Stimulated activated CD8-positive, alpha-beta memory T cell treated with anti-CD3 and anti-CD28 coated beads, Interleukin-7, amount 100 ng/mL, for 4 hours (primary cell): ENCODE measurements around the gene ABCA13.

Experiments used
- DNase-seq, 2 donors: peaks; one replicate each; pipeline ENCODE4 v3.0.0-alpha.2; 2020; ENCODE audit warnings: low read depth in 2 of 2

ABCA13 gene

DNA sequence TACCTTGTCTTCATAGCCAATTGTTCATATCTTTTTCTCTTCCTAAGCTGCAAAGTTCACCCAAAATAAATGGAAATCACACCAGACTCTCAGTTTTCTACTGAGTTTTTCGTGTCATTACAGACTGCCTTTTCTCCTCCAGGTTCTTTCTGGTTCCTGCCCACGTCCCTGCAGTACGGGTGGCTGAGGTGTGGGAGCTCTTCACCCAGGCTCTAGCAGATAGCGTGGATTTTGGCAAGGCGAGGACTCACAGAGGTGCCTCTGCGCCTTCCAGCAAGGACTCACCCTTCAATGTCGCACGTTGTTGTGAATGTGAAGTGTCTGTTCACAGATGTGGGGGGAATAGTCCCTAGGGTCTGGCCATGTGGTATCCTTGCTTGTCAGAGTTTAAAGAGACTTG is 71.6 kb downstream of the ABCA13 start:
- DNase-seq: no peak

DNA sequence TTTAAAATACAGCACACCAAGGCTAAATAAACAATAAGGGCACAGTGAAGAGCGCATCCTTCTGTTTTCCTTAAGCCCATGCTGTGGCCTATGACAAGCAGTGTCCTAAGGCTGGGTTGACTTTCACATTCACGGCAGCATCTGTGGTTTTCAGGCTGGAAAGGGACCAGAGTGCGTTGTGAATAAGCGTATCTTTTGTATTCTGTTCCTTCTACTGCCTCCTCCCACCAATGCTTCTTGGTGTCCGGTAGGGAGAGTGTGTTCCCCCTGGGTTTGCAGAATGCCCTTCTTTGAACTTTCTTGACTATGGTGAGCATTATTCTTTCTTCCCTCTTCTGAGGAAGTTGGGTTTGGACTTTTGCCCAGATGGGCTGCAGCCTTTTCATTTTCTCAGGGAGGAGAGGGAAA is 73.6 kb downstream of the ABCA13 start:
- DNase-seq: no peak

DNA sequence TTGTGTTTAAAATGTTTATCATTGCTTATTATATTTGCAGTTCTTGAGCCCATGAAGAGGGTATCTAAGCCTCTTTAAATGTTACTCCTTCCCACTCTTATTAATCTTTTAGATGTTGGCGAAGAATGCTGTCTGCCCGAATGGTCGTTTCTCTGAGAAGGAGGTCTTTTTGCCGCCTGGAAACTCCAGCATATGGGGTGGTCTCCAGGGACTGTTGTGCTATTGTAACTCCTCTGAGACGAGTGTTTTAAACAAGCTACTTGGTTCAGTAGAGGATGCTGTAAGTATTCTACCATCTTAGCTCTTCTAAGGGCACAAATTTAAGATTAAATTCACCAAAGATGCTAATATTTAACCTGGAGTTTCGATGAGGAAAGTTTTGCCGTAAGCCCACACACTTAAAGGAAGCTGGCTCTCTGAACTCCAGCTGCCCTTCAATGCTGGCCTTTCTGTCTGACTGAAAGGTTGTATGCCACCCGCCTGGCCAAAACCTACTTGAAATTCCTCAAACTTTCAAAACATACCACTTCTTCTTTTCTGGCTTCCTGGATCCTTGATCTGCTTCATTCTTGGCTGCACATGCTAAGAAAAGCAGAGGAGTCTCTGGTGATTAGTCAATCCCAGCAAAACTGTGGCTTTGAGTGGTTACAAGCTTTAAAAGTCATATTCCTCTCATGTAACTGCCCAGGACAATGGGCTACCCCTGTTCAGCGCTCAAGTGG is 74.7 kb downstream of the ABCA13 start:
- DNase-seq: no peak

DNA sequence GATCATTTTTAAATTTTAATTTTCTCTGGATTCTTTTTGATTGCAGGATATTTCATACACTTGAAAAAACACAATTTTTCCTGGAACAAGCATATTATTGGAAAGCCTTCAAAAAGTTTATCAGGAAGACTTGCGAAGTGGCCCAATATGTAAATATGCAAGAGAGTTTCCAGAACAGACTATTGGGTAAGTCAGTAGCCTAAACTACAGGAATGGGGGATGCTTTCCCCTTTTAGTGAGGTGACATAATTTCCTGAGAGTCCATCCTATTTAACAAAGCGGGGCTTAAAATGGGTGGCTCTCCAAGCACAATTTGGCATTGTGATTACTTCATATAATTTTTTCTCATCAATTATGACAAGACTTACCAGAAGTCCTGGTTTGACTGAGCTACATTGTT is 77.9 kb downstream of the ABCA13 start:
- DNase-seq: no peak

DNA sequence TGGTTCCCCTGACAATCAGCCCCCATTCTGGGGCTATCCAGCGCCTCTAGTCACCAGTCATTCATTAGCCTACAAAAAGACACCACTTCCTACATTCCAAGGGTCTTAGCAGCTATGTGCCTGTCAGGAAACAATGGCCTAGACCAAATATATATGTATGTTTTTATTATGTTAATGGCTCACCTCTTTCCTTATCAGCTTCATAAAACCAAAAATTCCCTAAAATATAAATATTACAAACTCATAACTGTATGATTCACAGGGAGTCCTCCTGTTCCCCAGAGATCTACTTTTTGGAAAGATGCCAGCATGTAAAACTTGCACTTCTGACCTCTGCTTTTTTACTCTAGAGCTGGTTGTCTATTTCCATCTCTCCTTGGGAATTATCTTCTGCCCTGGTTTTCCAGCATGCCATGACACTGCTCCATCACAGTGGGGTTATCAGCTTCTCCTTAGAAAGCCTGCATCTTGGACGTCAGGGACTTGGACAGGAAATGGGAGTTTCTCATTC is 79.2 kb downstream of the ABCA13 start:
- DNase-seq: no peak

DNA sequence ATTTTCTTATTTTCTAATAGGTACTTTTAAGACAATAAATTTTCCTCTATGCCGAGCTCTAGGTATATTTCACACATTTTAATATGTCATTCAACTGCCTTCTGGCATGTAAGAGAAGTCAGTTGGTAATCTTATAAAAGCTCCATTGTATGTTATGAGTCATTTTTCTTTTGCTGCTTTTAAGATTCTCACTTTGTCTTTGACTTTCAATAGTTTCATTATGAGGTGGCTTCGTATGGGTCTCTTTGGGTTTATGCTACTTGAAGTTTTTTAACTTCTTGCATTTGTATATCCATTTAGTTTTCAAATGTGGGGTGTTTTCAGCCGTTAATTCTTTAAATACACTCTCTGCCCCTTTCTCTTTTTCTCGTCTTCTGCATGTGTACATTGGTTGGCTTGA is 80.5 kb downstream of the ABCA13 start:
- DNase-seq: no peak

DNA sequence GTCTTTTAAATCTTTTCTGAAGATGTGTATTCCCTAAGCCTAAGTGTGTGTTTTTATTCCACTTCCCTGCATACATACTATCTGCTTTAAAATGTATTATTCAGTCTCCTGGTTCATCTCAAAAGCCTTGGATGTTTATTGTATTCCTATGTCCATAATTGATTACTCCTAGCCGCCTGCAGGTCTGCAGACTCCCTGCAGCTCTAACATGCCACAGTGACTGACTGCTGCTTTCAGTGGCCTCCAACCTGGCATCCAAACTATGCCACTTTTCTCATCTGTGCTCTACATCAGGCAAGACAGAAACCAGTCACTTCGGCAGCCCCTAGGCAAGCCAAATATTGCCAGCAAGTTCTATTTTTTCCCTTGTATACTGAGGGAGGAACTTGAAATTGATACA is 81.7 kb downstream of the ABCA13 start:
- no peak for DNase-seq

DNA sequence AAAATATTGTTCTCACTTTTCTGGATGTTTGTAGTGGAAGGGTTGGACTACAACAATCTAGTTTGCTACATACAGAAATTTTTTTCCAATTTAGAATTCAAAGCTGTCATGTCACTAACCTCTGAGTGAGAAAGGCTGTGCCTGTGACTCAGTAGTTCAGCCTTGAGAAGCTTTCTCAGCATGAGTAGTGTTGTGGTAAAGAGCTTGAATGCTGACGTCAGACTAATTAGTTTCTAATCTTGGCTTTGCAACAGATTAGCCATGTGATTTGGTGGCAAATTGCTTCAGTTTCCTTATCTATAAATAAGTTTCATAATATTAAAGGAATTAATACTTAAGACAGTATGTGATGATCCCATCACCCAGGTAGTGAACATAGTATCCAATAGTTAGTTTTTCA is 83.8 kb downstream of the ABCA13 start:
- no peak for DNase-seq

DNA sequence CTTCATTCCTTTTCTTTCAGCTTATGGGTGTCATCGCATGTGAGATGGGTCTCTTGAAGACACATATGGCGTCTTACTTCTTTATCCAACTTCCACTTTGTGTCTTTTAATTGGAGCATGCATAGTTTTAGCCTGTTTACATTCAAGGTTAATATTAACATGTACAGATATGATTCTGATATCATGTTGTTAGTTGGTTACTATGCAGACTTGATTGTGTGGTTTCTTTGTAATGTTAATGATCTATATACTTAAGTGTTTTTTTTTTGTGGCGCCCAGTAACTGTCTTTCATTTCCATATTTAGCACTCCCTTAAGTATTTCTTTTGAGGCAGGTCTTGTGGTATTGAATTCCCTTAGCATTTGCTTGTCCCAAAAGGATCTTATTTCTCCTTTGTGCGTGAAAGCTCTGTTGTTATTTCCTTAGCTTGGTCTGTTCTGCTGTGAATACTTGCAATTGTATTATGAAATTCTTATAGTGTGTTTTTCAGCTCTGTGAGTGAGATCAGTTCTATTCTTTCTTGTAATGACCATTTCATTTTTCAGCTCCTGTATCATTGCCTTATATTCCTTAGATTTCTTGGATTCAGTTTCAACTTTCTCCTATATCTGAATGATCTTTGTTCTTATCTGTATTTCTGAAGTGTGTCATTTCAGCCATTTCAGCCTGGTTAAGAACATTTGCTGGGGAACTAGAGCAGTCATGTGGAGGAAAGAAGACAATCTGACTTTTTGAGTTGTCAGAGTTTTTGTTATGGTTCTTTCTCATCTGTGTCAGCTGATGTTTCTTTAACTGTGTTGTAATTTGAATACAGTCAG is 88.4 kb downstream of the ABCA13 start:
- DNase-seq: no peak

DNA sequence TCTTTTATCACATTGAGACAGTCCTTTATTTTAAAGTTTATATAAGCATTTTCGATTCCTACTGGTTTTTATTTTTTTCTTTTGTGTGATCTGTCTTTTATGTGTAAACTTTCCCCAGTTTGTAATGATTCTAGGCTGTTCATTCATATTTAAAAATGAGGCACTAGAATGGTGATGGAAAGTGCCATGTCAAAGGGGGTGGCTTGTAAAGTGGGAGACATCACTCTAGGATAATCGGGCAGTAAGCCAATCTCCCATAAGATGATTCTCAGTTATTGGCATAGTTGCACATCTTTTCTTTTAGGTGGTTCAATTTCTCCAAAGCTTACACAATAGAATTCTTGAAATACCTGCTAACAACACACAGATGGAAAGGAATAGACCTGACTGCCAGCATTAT is 90.4 kb downstream of the ABCA13 start:
- no peak for DNase-seq

DNA sequence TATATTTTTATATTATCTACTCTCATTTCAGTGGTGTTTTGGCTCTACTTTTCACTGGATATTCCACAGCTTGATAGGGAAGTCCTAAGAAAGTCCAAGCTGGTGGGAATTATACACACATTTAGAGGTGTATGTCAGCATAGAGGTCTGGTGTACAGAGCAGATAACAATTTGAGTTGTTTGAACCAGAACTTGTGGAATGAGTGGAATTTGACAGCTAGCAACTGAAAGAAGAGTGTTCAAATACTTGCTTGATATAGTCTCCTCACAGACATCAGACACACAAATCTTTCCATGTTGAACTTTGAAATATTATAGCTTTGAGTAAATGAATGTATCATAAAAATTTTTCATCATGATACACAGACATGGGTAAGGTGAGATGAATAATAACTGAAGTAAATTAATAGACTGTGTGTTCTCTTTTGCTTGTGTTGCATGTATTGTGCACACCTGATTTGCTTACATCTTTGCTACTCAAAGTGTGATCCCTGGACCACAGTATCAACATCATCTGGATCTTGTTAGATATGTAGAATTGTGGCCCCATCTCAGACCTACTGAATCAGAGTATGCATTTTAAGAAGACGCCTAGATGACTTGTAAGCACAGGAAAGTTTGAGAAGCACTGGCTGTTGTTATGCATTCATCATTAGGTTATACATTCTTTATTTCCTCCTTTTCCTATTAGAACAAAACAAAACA is 91.5 kb downstream of the ABCA13 start:
- DNase-seq: no peak

DNA sequence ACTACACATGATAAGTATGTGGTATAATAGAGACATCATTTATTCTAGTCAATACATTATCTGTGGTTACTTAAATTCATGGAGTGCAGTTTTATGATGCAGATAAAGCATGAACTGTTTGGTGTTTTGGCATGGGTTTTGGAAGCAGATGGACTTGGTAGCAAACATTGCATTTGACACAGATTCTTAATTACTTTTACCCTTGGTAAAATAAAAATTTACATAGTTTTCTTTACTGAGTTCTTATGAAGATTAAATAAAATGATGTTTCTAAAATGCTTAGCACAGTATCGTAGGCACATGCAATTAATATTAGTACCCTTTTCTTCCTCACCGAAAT is 92.0 kb downstream of the ABCA13 start:
- DNase-seq: no peak

DNA sequence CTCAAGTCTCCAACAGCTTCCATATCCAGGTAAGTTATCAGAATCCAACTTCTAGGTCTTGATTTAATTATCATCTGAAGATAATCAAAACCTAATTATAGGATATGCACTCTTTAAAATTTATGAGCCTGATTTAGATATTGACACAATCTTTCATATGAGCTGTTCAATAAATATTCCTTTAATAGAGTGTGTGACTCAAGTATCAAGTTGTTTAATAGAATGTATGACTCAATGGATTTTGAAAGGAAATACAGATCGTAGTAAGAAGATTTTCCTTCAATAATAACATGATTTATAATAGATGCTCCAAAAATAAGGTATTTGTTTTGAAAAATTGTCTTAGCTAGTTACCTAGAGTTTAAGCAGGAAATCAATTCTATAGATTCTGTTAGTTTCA is 97.8 kb downstream of the ABCA13 start:
- no peak for DNase-seq

DNA sequence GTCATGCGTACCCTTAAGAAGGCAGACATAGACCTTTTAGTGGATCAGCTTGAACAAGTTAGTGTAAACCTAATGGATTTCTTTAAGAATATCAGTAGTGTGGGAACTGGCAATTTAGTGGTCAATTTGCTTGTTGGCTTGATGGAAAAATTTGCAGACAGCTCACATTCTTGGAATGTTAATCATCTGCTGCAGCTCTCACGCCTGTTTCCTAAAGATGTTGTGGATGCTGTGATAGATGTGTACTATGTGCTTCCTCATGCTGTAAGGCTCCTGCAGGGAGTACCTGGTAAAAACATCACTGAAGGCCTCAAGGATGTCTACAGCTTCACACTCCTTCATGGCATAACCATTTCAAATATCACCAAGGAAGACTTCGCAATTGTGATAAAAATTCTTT is 103.4 kb downstream of the ABCA13 start:
- no peak for DNase-seq

DNA sequence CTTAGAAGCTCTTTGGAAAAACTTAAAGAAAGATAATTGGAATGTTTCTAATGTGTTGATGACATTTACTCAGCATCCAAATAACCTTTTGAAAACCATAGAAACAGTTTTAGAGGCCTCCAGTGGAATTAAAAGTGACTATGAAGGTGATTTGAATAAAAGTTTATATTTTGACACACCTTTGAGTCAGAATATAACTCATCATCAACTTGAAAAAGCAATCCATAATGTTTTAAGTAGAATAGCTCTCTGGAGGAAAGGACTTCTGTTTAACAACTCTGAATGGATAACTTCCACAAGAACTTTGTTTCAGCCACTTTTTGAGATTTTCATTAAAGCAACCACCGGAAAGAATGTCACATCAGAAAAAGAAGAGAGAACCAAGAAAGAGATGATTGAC is 108.2 kb downstream of the ABCA13 start:
- no peak for DNase-seq

DNA sequence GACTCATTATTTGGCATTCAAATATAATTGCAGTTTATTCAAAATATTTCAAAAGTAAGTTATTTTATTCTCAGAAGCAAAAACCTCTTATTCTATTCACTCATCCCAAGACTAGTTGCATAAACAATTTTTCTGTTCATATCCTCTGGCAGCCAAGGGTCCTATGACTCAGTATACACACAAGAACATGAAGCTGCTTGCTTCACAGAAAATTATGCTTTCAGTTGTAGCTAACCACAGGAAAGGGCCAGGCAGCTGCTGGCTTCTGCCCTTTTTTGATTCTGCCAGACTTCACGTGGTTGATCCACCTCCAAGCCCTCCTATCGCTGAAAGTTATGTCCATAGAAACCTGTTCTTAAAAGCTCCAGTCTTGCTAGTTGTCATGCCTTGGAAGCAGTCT is 108.8 kb downstream of the ABCA13 start:
- no peak for DNase-seq

DNA sequence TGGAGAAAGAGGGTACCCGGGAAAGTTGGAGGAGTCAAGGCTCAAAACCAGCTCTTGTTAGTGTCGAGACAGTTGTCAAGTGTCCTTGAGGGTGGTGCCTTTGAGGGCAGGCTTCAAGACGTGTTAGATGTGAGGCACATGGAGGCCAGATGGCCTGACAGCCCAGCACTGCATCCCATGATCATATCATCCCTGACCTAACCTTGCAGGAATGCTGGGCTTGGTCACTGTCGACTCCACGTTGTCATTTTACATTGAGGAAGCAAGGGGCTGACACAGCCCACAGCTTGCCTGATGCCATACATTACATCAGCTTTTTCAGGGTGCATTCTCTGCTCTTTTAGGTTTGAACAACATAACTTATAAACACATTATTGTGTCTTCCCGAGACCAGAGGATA is 114.1 kb downstream of the ABCA13 start:
- no peak for DNase-seq

DNA sequence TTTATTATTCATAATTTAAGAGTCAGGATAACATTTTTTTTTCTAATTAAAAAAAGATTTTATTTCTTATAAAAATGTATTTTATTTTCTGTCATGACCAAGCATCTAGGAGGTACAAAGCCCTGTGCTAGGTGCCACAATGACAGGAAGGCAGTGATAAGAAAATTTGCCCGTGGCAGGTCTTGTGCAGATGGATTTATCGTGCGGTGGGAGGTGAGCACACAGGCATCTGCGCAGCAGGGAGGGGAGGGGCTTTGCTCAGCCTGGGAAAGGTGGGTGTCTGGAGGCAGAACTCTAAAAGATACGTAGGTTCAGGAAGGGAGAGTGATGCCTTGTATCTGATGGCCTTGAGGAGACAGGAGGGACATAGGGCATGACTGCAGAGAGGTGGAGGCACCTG is 115.6 kb downstream of the ABCA13 start:
- DNase-seq: no peak

DNA sequence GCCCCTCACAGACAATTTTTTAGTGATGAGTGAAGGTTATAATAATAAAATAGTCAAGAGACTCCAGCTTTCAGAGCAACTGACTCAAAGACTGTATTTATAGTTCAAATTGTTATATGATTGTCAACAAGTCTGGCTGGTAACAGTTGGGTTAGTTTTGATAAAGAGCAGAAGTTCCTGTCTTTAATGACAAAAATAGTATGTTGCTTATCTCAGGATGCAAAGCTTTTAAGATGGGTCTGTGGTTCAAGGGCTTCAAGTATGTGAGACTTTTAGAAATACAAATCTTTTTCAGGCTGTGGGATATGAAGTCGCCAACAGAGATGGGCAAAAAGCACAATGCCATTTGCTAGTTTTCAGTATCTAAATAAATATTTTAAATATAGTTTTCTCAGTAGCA is 118.4 kb downstream of the ABCA13 start:
- no peak for DNase-seq

DNA sequence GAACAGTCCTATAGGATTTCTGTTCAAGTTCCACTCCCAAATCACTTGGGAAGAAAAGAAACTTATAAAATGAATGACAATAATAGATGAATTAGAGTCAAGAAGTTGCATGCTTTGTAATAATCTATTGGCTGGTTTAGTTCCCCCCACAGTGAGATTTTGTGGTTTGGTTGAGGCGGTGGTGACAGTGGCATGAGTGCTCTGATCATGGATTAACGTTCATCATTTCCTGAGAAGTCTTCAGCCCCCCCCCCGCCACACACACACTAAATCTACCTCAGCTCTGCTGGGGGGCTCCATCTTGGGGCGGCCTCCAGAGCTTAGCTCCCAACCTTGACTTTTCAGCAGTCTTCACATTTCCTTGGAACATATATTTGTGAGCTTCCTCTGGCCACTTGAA is 121.7 kb downstream of the ABCA13 start:
- no peak for DNase-seq

DNA sequence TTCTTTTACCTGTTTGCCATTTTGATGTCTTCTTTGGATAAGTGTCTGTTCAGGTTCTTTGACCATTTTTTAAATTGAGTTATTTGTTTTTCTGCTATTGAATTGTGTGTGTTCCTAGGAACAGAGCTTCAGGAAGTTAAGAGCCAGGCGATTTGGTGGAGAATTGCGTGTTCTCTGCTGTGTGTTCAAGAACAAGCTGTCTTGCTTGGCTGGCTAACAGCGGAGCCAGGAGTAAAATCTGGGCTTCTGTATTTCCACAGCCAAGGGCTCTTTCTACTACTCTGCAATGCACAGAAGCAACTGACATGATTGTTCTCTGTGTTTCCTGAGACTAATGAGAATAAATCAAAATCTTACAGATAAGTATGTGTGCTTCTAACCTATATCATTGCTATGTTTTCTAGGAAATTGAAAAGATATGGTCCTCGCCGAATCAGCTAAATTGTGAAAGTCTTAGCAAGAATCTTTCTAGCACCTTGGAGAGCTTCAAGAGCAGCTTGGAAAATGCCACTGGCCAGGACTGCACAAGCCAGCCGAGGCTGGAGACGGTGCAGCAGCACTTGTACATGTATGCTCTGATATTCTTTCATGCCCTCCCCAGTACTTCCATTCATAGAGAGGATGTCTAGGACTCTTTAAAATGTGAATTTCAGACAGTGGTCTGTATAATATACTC is 124.2 kb downstream of the ABCA13 start:
- DNase-seq: no peak

DNA sequence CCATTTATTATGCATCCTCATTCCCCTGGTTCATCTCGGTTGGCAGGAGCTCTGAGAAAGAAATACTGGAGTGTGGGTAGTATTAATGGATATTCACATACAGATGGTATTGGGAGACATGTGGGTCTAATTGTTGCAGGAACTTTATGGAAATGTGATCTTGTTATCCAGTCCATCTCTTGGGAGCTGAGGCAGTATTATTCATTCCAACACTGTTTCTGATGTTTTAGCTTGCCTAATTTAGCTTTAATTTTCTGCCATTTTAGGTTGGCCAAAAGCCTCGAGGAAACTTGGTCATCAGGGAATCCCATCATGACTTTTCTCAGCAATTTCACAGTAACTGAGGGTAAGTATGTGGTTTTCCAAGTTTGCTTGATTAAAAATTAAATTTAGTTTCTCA is 125.7 kb downstream of the ABCA13 start:
- no peak for DNase-seq
